Panc1 (cell line): ENCODE measurements around the gene EMSY. TPM values are rescaled to one million over a fixed set of nuclear protein-coding genes. Genes with fewer than 3 reads are reported as not detected.

Source experiments
- ATAC-seq: fragments of 200-7000 bp; cut with Tn5 transposase; 2 replicates; pipeline ENCODE4 v1.9.1; 2020; ENCODE audit warnings: mild to moderate bottlenecking, moderate library complexity
- Bru-seq: library from RNA; stranded (reverse); fragments of 400-500 nt; gene quantifications from one replicate; lab custom pipeline; 2021; lab: Mats Ljungman, UMichigan
- BruChase-seq, 2 experiments: library from RNA; stranded (reverse); fragments of 400-500 nt; gene quantifications; one replicate each; lab custom pipeline; 2021; lab: Mats Ljungman, UMichigan
- BruUV-seq: library from RNA; stranded (reverse); fragments of 400-500 nt; replicated peaks from 2 replicates; lab custom pipeline; 2021; lab: Mats Ljungman, UMichigan
- CTCF ChIA-PET: fragments of 300-600 bp; sonication (Branson Sonifier 250); formaldehyde crosslinking; loops from one replicate; lab custom pipeline; 2022; ENCODE audit warnings: antibody characterized with exemption; lab: Charles Lee
- POLR2A ChIA-PET: fragments of 300-600 bp; sonication (Branson Sonifier 250); formaldehyde crosslinking; loops from one replicate; lab custom pipeline; 2022; ENCODE audit warnings: antibody characterized with exemption; lab: Charles Lee
- DNase-seq: peaks from one replicate; pipeline ENCODE4 v3.0.0-alpha.2; 2010; ENCODE audit warnings: low read depth, low spot score
- H3K27ac ChIP-seq: 2 replicates; pipeline ENCODE4 v1.5.1; 2011; ENCODE audit warnings: mild to moderate bottlenecking, low read length, inconsistent platforms
- H3K27me3 ChIP-seq: fragments of 200-500 bp; sonication (Bioruptor generic); 2 replicates; pipeline ENCODE4 v1.6.0; 2014; ENCODE audit warnings: low read length, inconsistent platforms; ENCODE audit not compliant: control insufficient read depth, insufficient read depth
- H3K36me3 ChIP-seq: fragments of 200-500 bp; sonication (Bioruptor generic); 2 replicates; pipeline ENCODE4 v1.5.1; 2014; ENCODE audit warnings: inconsistent platforms, mild to moderate bottlenecking, low read length, moderate library complexity; ENCODE audit not compliant: control insufficient read depth, insufficient read depth
- H3K4me1 ChIP-seq: 2 replicates; pipeline ENCODE4 v1.5.1; 2011; ENCODE audit warnings: inconsistent platforms, mild to moderate bottlenecking, low read length, moderate library complexity; ENCODE audit not compliant: control insufficient read depth, insufficient read depth
- H3K4me3 ChIP-seq, 2 experiments: 2 replicates each; pipeline ENCODE4 v1.5.1; 2011 to 2012; ENCODE audit warnings: low read depth in 2 of 2, low read length in 2 of 2, mild to moderate bottlenecking in 2 of 2, inconsistent platforms in 1 of 2, moderate library complexity in 1 of 2
- H3K9me3 ChIP-seq: fragments of 200-500 bp; sonication (Bioruptor generic); 2 replicates; pipeline ENCODE4 v1.5.1; 2014; ENCODE audit warnings: low read depth, mild to moderate bottlenecking, inconsistent platforms, low read length, moderate library complexity; ENCODE audit not compliant: control insufficient read depth, insufficient read depth
- POLR2AphosphoS5 ChIP-seq: IDR thresholded peaks from 2 replicates; pipeline ENCODE4 v1.6.1; 2012; ENCODE audit warnings: mild to moderate bottlenecking, low read depth, low read length, moderate library complexity
- SIN3A ChIP-seq: IDR thresholded peaks from 2 replicates; pipeline ENCODE4 v1.6.1; 2012; ENCODE audit warnings: low read depth, mild to moderate bottlenecking, low read length, moderate library complexity, borderline replicate concordance; ENCODE audit not compliant: insufficient read depth
- TCF7L2 ChIP-seq: IDR thresholded peaks from 2 replicates; pipeline ENCODE4 v1.6.1; 2011; ENCODE audit warnings: mild to moderate bottlenecking, low read depth, low read length, inconsistent platforms
- in situ Hi-C: cut with HindIII; loops from 2 replicates; pipeline ENCODE4 v1.10.0; 2016; ENCODE audit warnings: low sequenced_read_pairs, low pct_unique_long_range_greater_than_20kb
- intact Hi-C: fragments of 100-400 bp; cut with micrococcal nuclease; formaldehyde crosslinking; loops from one replicate; pipeline ENCODE4 v1.10.0; 2022; ENCODE audit not compliant: unreplicated experiment
- long read RNA-seq: library from polyadenylated mRNA; unstranded; transcript quantifications from one replicate; pipeline ENCODE4 v2.0.0, GENCODE V29; 2021; ENCODE audit not compliant: unreplicated experiment
- polyA plus RNA-seq: library from polyadenylated mRNA; unstranded; fragments of >200 nt; gene quantifications from one replicate; pipeline ENCODE4 v1.2.1, GENCODE V29; 2012; ENCODE audit warnings: missing spikeins; ENCODE audit not compliant: insufficient read length
- total RNA-seq: library from RNA; stranded (reverse); gene quantifications from one replicate; pipeline ENCODE4 v1.2.1, GENCODE V29; 2021; ENCODE audit not compliant: unreplicated experiment
- TF ChIP-seq, protein P1 (sequence below), 2 experiments: IDR thresholded peaks; 2 replicates each; pipeline ENCODE4 v1.6.1; 2011 to 2012; ENCODE audit warnings: low read depth in 2 of 2, control low read depth in 1 of 2, low read length in 1 of 2, mild to moderate bottlenecking in 1 of 2, moderate library complexity in 1 of 2; ENCODE audit not compliant: insufficient read depth in 1 of 2
- TF ChIP-seq, protein P2 (sequence below): fragments of 450-650 bp; IDR thresholded peaks from 2 replicates; pipeline ENCODE4 v1.5.1; 2017; ENCODE audit warnings: mild to moderate bottlenecking

The EMSY gene, protein sequence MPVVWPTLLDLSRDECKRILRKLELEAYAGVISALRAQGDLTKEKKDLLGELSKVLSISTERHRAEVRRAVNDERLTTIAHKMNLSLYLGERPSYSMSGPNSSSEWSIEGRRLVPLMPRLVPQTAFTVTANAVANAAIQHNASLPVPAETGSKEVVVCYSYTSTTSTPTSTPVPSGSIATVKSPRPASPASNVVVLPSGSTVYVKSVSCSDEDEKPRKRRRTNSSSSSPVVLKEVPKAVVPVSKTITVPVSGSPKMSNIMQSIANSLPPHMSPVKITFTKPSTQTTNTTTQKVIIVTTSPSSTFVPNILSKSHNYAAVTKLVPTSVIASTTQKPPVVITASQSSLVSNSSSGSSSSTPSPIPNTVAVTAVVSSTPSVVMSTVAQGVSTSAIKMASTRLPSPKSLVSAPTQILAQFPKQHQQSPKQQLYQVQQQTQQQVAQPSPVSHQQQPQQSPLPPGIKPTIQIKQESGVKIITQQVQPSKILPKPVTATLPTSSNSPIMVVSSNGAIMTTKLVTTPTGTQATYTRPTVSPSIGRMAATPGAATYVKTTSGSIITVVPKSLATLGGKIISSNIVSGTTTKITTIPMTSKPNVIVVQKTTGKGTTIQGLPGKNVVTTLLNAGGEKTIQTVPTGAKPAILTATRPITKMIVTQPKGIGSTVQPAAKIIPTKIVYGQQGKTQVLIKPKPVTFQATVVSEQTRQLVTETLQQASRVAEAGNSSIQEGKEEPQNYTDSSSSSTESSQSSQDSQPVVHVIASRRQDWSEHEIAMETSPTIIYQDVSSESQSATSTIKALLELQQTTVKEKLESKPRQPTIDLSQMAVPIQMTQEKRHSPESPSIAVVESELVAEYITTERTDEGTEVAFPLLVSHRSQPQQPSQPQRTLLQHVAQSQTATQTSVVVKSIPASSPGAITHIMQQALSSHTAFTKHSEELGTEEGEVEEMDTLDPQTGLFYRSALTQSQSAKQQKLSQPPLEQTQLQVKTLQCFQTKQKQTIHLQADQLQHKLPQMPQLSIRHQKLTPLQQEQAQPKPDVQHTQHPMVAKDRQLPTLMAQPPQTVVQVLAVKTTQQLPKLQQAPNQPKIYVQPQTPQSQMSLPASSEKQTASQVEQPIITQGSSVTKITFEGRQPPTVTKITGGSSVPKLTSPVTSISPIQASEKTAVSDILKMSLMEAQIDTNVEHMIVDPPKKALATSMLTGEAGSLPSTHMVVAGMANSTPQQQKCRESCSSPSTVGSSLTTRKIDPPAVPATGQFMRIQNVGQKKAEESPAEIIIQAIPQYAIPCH (N-terminal part only)
- total RNA-seq = 26.4 TPM
- 15.5 TPM for polyA plus RNA-seq
- percentile 82 among the genes with signal in this experiment for Bru-seq, nascent RNA
- BruChase-seq, experiment 1, labeled RNA remaining after a 2-hour chase = percentile 75 among the genes with signal in this experiment
- BruChase-seq, experiment 2, labeled RNA remaining after a 6-hour chase = percentile 71 among the genes with signal in this experiment
- long read RNA-seq, partial matches to known transcripts = 3 of 10 reads
- long read RNA-seq, other reads (novel, unspliced or antisense) = 7 of 10 reads

DNA sequence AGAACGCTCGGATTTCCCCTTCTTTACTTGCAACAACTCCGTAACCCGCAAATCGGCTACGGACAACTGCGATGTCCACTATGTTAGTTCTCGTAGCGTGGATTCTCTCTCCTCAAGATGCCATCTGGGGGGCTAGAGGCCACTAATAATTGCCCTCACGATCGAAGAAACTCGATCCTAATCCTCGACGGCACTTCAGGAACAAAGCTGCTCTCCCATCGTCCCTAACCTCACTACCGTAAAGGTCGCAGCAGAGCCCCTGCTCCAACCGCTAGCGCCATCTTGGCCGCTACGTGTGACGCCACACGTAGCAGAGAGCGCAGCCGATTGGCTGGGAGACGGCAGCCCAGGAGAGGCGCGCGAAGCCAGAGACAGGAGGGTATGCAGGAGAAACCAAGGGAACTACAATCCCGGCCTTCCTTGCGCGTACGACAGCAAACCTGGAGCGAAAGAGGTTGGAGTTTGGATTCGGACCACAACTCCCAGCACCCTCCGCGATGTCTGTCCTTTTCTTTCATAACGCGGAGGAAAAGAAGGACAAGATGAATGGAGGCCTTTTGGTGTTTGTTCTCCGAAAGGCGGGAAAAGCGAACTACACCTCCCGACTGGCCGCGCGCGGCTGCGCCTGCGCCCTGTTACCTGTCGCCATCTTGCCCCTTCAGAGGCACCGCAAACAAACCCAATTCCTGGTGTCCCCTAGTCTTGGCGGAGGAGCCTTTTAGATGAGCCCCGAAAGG is at the start of gene EMSY:
Gene EMSY, plus strand, starts transcription at position 635 of the 737 bp plus-strand sequence. CDS start 1,921 bp downstream, outside the sequence.
- TF ChIP-seq SIN3A (no peak), TCF7L2 (peak; percentile 93), POLR2AphosphoS5 (peak; percentile 99)
- TF ChIP-seq, protein P1, sequence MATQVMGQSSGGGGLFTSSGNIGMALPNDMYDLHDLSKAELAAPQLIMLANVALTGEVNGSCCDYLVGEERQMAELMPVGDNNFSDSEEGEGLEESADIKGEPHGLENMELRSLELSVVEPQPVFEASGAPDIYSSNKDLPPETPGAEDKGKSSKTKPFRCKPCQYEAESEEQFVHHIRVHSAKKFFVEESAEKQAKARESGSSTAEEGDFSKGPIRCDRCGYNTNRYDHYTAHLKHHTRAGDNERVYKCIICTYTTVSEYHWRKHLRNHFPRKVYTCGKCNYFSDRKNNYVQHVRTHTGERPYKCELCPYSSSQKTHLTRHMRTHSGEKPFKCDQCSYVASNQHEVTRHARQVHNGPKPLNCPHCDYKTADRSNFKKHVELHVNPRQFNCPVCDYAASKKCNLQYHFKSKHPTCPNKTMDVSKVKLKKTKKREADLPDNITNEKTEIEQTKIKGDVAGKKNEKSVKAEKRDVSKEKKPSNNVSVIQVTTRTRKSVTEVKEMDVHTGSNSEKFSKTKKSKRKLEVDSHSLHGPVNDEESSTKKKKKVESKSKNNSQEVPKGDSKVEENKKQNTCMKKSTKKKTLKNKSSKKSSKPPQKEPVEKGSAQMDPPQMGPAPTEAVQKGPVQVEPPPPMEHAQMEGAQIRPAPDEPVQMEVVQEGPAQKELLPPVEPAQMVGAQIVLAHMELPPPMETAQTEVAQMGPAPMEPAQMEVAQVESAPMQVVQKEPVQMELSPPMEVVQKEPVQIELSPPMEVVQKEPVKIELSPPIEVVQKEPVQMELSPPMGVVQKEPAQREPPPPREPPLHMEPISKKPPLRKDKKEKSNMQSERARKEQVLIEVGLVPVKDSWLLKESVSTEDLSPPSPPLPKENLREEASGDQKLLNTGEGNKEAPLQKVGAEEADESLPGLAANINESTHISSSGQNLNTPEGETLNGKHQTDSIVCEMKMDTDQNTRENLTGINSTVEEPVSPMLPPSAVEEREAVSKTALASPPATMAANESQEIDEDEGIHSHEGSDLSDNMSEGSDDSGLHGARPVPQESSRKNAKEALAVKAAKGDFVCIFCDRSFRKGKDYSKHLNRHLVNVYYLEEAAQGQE (IDR thresholded peaks at IDR 0.05; ENCODE audit: insufficient read depth in 1 of 2, low read depth in 2 of 2, low read length in 1 of 2) = no peak
- TF ChIP-seq, protein P2, sequence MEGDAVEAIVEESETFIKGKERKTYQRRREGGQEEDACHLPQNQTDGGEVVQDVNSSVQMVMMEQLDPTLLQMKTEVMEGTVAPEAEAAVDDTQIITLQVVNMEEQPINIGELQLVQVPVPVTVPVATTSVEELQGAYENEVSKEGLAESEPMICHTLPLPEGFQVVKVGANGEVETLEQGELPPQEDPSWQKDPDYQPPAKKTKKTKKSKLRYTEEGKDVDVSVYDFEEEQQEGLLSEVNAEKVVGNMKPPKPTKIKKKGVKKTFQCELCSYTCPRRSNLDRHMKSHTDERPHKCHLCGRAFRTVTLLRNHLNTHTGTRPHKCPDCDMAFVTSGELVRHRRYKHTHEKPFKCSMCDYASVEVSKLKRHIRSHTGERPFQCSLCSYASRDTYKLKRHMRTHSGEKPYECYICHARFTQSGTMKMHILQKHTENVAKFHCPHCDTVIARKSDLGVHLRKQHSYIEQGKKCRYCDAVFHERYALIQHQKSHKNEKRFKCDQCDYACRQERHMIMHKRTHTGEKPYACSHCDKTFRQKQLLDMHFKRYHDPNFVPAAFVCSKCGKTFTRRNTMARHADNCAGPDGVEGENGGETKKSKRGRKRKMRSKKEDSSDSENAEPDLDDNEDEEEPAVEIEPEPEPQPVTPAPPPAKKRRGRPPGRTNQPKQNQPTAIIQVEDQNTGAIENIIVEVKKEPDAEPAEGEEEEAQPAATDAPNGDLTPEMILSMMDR = no peak
- Histone ChIP-seq H3K27ac (peak within 1 kb of the TSS; percentile 100), H3K27me3 (no peaks in the 10 kb centered on the region), H3K4me1 (peaks cover 13% of the 10 kb centered on the region), H3K9me3 (no peaks in the 10 kb centered on the region), H3K36me3 (peaks cover 21% of the 10 kb centered on the region), H3K4me3 (peak within 1 kb of the TSS; percentile 91 to 99)
- DNase-seq (peak; percentile 99), ATAC-seq (peak; percentile 97)
- in situ Hi-C loops (no loop called here), intact Hi-C loops (no loop called here)
- BruUV-seq = no TSS peak
- ChIA-PET POLR2A (interaction anchor here (0.6 kb wide), 1 partner anchor 71 kb away, joined by 3 read pairs; no protein-coding TSS in a partner anchor), CTCF (no interaction called here)
